CMK (cell line): ENCODE data around the gene KRTAP12-2.
"Not testable (repeated sequence)": the region's sequence is repeated elsewhere in the genome, so short reads cannot be mapped to it uniquely, and the experiment has no call there.

Experiments used
- DNase-seq: peaks from one replicate; pipeline ENCODE4 v3.0.0-alpha.2; 2010; ENCODE audit warnings: low read depth

KRTAP12-2 gene

DNA sequence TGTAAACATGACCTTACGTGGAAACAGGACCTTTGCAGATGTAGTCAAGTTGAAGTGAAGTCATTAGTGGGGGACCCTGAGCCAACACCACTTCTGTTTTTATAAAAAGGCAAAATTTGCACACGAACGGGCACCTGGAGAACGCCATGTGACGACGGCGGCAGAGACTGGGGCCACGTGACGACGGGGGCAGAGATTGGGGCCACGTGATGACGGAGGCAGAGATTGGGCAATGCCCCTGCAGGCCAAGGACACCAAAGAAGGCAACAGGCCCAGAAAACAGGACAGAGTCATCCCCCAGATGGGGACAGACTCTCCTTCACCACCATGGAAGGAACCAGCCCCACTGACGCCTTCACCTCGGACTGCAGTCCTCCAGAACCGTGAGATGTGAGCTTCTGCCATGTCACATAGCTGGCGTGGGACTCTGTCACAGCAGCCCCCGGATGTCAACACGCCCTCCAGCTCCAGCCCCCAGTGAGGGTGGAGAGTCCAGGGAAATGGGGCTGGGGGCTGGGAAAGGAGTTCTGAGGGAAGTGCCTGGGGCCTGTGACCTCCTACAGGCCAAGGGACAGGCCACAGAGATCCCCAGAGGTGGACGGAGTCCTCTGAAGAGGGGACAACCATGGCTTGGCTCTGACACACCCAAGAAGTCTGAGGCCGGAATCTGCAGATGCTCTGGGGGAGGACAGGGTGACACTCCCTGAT, 16.3 kb downstream of the KRTAP12-2 start:
- no peak for DNase-seq

DNA sequence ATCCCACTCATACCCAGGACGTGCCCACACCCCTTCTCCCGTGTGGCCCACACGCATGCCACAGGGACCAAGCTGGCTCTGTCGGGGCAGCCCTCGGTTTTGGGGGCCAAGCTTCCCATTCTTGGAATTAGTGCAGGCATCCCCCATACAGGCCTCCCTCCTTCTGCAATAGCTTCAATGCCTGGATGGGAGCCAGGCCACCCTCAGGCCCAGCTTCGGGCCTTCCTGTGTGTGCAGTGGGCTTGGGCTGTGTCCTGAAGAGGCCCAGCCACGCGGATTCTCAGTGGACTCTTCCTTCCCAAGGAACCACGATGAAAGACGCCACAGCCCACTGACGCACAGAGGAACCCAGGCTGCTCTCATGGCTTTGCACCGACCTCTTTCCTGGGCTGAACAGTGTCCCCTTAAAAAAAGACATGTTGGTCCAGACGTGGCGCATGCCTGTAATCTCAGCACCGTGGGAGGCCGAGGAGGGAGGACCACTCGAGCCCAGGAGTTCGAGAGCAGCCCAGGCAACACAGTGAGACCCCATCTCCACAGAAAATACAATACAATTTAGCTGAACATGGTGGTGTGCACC, 17.1 kb downstream of the KRTAP12-2 start:
- no peak for DNase-seq

DNA sequence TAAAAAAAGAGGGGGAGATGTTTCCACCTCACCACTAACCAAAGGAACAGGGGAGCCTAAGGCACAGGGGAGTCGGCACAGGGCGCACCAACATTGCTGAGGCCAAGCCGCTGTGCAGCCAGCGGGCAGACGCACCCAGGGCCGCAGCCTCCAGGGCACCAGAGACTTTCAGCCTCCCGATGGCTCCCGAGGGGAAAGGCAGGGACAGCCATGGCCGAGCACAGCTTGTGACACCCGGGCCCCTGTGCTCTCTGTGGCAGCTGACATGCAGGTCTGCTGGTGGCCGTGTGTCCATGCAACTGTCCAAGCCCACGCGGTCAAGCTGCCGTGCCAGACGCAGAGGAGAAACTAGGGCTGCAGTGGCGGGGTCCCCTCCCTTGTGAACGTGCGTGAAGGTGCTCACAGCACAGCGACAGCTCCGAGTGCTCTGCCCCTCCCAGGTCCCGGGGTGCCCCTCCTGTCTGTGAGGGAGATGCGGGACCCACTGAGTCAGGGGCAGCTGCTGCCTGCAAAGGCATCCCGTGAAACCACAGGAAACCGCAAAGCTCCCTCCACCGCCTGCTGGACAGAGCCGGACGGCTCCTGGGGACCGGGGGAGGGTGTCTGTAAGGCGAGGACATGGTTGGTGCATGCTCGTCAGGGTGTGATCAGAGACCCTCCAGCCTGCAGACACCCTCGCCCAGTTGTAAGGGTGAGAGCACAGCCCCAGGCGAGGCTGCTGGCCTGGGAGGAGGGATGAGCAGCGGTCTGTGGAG, 18.0 kb downstream of the KRTAP12-2 start:
- no peak for DNase-seq

DNA sequence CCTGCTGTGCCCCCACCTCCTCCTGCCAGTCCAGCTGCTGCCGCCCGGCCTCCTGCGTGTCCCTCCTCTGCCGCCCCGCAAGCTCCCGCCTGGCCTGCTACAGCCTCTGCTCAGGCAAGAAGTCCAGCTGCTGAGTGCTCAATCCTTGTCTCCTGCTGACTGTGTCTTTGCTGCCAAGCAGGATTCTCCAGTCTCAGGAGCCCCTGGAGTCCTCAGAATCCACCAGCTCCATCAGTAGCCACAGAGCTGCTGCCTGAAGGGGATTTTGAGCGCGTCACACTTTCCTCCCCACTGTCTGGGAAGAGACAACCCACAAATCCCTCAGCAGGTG, 19.5 kb downstream of the KRTAP12-2 start:
- DNase-seq, result no peak

DNA sequence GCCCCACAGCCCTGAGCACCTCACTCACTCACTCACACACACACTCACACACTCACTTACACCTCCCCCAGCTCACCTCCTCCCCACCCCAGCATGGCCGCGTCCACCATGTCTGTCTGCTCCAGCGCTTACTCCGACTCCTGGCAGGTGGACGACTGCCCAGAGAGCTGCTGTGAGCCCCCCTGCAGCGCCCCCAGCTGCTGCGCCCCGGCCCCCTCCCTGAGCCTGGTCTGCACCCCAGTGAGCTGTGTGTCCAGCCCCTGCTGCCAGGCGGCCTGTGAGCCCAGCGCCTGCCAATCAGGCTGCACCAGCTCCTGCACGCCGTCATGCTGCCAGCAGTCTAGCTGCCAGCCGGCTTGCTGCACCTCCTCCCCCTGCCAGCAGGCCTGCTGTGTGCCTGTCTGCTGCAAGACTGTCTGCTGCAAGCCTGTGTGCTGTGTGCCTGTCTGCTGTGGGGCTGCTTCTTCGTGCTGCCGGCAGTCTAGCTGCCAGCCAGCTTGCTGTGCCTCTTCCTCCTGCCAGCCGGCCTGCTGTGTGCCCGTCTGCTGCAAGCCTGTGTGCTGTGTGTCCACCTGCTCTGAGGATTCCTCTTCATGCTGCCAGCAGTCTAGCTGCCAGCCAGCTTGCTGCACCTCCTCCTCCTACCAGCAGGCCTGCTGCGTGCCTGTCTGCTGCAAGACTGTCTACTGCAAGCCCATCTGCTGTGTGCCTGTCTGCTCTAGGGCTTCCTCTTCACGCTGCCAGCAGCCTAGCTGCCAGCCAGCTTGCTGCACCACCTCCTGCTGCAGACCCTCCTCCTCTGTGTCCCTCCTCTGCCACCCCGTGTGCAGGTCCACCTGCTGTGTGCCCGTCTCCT, 20.1 kb downstream of the KRTAP12-2 start, which contains the start of gene KRTAP10-11:
TSS of gene KRTAP10-11 (plus strand) at position 49 of the 856 bp plus-strand sequence. CDS start at position 94, 45 bp downstream.
- DNase-seq, result not testable (repeated sequence)

DNA sequence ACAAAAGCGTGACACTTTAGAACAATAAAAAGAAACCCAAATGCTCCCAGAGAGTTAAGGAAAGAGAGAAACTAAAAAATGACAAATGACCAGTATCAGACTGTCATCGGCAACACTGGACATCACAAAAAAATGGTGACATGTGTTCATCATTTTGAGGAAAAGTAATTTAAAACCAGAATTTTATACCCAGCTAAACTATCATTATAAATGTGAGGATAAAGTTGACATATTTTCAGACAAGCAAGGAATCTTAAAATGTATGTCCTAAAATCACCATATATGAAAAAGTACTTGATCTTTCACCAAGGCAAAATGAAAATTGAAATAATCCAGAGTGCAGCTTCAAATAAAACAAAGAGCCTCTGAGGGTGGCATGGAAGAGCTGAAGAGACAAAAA, 21.8 kb downstream of the KRTAP12-2 start:
- DNase-seq, result no peak

DNA sequence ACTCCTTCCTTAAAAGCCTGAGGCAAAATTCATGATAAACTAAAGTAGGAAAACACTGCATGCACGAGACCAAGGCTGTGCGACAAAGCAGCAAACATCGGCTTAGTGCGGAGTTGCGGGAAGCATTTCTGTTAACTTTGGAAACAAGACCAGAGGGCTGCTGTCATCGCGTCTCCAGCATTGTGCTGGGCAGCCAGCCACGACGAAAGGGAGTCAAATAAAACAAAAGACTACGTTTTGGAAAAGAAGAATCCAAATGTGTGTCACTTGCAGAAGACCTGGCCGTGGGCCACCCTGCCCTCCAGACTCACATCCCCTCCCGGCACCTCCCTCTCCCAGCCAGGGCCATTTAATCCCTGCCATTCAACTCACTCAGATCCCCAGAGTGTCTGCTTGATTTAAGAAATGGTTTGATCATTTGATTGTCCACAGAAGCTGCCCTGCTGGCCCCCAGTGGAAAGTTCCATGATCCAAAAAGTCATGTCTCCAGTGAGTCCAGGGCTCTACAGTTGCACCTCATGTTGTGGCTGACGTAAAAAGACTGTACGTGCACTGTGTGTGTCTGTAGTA, 22.9 kb downstream of the KRTAP12-2 start:
- DNase-seq, result no peak

DNA sequence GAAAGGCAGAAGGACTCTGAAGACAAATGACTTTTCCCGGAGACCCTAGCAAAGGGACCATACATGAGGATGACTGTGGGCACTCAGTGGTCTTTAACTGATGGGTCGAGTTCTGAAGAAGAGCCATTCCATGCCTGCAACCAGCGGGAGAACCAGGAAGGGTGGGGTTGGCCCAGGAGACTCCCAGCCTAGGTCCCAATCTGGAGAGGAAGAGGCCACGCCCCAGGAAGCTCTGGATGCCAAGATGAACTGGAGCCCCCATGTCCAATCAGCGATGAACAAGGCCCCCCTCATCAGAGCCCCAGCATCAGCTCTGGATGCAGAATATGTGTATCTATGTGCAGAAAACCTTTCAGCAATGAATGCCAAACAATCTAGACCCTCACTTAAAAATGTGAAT, 26.0 kb downstream of the KRTAP12-2 start:
- DNase-seq, result no peak

DNA sequence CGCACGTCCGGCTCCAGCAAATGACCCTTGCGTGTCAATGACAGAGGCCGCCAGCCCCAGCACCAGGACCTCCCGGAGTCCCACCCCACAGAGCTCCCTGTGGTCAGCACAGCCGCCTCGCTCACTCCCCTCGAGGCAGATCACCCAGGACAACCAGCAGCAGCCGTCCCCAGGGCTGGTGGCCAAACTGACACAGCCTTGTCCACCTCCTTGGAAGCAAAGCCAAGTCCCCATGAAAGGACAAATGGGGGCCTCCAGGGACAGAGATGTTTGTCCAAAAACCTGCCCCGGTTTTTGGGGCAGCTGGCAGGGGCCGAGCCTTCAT, 27.4 kb downstream of the KRTAP12-2 start:
- DNase-seq, result no peak

DNA sequence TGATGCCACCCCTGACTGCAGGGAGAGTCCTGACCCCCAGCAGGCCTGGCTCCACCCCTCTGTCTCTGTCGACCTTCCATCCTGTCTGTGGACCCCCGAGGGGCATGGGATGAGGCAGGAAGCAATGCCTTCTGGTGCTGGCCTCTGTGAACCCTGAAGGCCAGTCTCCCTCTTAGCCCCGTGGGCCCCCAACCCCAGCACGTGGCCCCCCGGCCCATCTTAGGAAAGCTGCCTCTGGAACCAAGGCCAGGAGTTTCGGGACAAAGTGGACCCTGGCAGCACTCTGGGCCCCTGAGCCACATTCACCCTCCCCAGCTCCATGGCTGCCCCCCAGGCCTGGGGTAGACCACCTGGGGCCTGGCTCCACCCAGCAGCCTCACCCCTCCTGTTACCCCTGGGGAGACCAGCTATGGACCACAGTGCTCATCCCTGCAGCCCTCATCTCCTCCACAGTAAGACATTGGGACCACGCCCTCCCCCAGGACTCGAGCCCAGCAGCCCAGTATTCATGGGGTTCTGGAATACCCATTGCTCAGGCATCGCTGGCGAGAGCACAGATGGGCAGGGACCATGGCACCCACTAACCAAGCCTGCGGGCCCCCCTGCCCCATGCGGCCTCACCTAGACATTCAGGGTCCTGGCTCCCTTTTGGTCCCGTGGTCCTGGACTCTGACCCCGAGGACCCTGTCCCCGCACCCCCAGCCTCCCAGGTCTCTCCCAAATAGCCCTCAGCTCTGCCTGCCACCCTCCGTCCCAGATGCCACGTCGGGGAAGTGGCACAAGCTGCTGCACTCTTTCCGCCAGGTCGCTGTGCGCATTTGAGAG, 28.0 kb downstream of the KRTAP12-2 start:
- DNase-seq, result not testable (repeated sequence)

DNA sequence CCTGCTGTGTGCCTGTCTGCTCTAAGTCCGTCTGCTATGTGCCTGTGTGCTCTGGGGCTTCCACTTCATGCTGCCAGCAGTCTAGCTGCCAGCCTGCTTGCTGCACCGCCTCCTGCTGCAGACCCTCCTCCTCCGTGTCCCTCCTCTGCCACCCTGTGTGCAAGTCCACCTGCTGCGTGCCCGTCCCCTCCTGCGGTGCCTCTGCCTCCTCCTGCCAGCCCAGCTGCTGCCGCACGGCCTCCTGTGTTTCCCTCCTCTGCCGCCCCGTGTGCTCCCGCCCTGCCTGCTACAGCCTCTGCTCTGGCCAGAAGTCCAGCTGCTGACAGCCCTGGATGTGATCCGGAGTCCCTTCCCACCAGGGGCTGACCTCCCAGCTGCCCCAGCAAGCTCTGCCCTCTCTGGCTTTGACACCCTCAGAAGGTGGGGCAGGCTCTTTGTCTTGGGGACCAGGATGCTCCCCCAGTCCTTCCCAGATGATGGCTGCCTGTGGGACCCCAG, 28.8 kb downstream of the KRTAP12-2 start:
- DNase-seq, result not testable (repeated sequence)

DNA sequence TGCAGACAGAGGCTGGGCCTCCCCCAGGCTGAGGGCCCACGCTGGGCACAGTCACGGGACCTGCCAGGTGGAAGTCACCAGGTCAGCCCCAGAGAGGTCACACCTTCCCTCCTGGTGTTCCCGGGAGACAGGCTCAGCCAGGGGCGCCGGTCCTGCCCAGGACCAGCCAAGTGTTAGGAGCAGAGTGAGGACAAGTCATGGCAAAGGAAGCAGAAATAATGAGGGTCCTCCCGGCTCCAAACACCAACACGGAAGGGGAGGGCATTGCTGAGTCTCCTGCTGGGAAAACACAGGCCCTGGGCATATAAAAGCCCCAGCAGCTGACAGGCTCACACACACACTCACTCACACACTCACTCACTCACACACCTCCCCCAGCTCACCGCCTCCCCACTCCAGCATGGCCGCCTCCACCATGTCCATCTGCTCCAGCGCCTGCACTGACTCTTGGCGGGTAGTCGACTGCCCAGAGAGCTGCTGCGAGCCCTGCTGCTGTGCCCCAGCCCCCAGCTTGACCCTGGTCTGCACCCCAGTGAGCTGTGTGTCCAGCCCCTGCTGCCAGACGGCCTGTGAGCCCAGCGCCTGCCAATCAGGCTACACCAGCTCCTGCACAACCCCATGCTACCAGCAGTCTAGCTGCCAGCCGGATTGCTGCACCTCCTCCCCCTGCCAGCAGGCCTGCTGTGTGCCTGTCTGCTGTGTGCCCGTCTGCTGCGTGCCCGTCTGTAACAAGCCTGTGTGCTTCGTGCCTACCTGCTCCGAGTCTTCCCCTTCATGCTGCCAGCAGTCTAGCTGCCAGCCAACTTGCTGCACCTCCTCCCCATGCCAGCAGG, 29.5 kb downstream of the KRTAP12-2 start, which contains the start of gene KRTAP10-10:
TSS of gene KRTAP10-10 (plus strand) at position 339 of the 833 bp plus-strand sequence. CDS start at position 401, 62 bp downstream.
- DNase-seq, result no peak

DNA sequence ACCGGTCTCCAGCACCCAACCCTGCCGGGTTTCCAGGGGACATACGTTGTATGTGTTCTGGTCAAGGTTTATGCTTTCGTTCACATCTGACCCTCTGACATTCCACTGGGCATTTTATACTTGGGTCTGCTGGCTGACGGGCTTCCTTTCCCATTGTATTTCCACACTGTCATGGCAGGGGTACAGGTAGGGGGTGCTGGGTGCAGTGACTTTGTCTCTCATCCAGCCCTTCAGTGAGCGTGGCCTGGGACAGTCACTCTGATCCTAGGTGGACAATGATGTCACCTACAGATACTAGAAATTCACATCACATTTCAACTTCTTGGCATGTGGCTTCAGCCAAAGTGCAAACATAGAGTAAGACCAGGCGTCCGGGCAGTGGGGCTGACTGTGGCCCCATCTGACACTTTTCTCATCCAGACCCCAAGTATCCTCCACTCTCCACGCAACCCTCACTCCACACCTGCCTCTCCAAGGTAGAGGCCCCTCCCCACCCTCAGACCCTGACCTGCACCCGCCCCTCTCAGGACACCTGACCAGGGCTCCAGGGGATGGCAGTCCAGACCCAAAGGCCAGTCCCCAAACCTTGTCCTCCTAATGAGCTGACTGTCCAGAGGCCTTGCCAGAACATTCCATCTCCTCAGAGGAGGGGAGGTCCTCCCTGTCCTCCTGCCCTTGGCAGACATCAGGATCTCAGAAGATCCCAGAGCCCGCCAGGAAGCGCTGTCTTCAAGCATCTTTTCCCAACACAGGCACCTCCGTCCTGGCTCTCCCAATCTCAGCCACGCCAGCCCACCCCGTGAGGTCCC, 30.3 kb downstream of the KRTAP12-2 start:
- no peak for DNase-seq

DNA sequence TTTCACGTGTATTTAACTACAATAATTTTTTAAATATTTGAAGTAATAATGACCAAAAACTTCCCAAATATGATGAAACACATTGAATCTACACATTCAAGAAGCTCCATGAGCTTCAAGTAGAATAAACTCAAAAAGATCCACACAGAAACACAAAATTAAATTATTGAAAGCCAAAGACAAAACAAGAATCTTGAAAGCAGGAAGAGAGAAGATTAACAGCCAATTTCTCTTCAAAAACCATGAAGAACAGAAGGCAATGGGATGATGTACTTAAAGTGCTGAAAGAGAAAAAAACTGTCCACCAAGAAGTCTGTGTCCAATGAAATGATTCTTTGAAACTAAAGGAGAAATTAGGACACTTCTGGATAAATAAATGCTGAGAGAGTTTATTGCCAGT, 34.7 kb downstream of the KRTAP12-2 start:
- no peak for DNase-seq

DNA sequence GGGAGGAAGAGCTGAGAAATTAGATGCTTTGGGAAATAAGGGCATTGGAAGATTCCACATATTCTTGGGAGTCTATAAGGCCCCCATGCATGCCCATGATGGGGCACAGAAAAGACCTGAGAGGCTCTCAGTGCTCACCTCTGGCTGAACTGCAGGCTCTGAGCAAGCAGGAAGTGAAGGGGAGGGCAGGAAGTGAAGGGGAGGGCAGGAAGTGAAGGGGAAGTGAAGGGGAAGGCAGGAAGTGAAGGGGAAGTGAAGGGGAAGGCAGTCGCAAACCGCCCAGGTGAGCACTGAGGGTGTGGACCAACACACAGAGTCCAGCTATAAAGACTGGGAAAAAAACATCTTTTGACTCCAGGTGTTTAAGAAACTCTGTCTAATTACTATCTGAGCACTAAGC, 36.3 kb downstream of the KRTAP12-2 start:
- DNase-seq, result no peak

DNA sequence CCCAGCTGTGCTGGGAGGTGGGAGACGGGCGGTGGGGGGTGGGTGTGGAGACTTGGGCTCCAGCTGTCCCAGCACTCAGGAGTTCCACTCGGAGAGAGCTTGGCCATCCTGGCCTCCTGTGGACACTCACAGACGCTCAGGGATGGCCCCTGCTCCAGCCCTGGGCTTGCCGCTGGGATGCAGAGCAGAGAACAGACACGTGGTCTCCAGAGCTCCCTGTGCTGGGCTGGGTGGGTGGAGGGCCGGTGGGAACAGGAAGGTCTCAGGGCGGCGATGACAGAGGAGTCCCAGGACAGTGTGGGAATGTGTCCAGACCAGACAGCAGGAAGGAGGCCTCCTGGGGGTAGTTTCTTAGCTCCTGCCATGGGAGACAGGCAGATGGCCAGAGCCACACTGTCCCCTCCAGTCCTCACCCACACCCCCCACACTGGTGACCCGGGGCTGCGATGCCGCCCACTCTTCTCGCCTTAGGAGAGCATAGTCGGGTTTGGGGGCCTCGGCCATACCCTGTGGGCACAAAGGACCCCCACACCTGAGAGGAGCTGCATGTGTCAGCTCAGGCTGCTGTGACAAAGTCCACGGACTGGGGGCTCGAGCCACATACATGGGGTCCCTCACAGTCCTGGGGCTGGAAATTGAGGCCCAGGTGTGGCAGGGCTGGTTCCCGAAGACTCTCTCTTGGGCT, 37.9 kb downstream of the KRTAP12-2 start:
- DNase-seq, result no peak

DNA sequence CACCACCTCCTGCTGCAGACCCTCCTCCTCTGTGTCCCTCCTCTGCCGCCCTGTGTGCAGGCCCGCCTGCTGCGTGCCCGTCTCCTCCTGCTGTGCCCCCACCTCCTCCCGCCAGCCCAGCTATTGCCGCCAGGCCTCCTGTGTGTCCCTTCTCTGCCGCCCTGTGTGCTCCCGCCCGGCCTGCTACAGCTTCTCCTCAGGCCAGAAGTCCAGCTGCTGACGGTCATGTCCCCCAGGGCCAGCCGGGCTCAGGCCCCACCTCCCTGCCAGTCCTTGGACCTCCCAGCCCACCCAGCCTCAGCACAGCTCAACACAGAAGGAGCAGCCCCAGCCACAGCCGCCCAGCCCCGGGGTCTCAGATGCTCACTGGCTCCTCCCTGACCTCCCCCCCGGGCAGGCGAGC, 38.9 kb downstream of the KRTAP12-2 start:
- not testable (repeated sequence) for DNase-seq

DNA sequence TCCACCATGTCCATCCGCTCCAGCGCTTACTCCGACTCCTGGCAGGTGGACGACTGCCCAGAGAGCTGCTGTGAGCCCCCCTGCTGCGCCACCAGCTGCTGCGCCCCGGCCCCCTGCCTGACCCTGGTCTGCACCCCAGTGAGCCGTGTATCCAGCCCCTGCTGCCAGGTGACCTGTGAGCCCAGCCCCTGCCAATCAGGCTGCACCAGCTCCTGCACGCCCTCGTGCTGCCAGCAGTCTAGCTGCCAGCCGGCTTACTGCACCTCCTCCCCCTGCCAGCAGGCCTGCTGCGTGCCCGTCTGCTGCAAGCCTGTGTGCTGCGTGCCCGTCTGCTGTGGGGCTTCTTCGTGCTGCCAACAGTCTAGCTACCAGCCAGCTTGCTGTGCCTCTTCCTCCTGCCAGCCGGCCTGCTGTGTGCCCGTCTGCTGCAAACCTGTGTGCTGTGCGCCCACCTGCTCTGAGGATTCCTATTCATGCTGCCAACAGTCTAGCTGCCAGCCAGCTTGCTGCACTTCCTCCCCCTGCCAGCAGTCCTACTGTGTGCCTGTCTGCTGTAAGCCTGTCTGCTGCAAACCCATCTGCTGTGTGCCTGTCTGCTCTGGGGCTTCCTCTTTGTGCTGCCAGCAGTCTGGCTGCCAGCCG, 39.4 kb downstream of the KRTAP12-2 start:
- not testable (repeated sequence) for DNase-seq
